Mesothelial cell of epicardium (in vitro differentiated cells): ENCODE measurements around the gene SLC16A10. TPM values are rescaled to one million over a fixed set of nuclear protein-coding genes. Genes with fewer than 3 reads are reported as not detected.
"Not testable (repeated sequence)": the region's sequence is repeated elsewhere in the genome, so short reads cannot be mapped to it uniquely, and the experiment has no call there.

Experiments used
- DNase-seq, 2 experiments: peaks; one replicate each; pipeline ENCODE4 v3.0.0; 2021; ENCODE audit warnings: low spot score in 2 of 2; ENCODE audit not compliant: unreplicated experiment in 2 of 2
- H3K27ac Mint-ChIP-seq: 2 replicates; pipeline ENCODE4 v1.8.0; 2021; ENCODE audit warnings: mixed read lengths
- H3K27me3 Mint-ChIP-seq: 2 replicates; pipeline ENCODE4 v1.8.0; 2021; ENCODE audit warnings: low read depth, mixed read lengths
- H3K36me3 Mint-ChIP-seq: 2 replicates; pipeline ENCODE4 v1.8.0; 2021; ENCODE audit warnings: mixed read lengths
- H3K4me1 Mint-ChIP-seq: 2 replicates; pipeline ENCODE4 v1.8.0; 2021; ENCODE audit warnings: mixed read lengths
- H3K4me3 Mint-ChIP-seq: 2 replicates; pipeline ENCODE4 v1.8.0; 2021; ENCODE audit warnings: mild to moderate bottlenecking, moderate library complexity, mixed read lengths
- H3K9me3 Mint-ChIP-seq: 2 replicates; pipeline ENCODE4 v1.8.0; 2021; ENCODE audit warnings: mixed read lengths
- CTCF ChIP-seq: fragments of 200-600 bp; sonication (generic); IDR thresholded peaks from one replicate; pipeline ENCODE4 v1.5.0; 2021; ENCODE audit warnings: antibody characterized with exemption; ENCODE audit not compliant: unreplicated experiment
- total RNA-seq: library from RNA; stranded (reverse); gene quantifications from 3 replicates; pipeline ENCODE4 v1.2.1, GENCODE V29; 2021

Gene SLC16A10
- total RNA-seq, 1 donor from 2014 or later = 18.0 TPM

- TF ChIP-seq CTCF = no peak
- Mint-ChIP-seq H3K27ac (no peak overlapping the region), H3K4me3 (no peak overlapping the region), H3K27me3 (no peaks in the 10 kb centered on the region), H3K4me1 (no peaks in the 10 kb centered on the region), H3K9me3 (peaks cover 7% of the 10 kb centered on the region), H3K36me3 (peaks cover 22% of the 10 kb centered on the region)
- no peak for DNase-seq
Observed at GRCh38 chr6:111184827-111185532, 97.7 kb downstream of the SLC16A10 start.

- Mint-ChIP-seq H3K27ac (no peak overlapping the region), H3K4me3 (no peak overlapping the region), H3K27me3 (no peaks in the 10 kb centered on the region), H3K9me3 (peaks cover 10% of the 10 kb centered on the region), H3K4me1 (no peaks in the 10 kb centered on the region), H3K36me3 (peaks cover 26% of the 10 kb centered on the region)
- no peak for DNase-seq
- no peak for TF ChIP-seq CTCF
Observed at GRCh38 chr6:111185954-111186353, 98.7 kb downstream of the SLC16A10 start.

- TF ChIP-seq CTCF = no peak
Observed at GRCh38 chr6:111187874-111188273, 100.6 kb downstream of the SLC16A10 start.

GRCh38 chr6:111189666-111190210 is 102.4 kb downstream of the SLC16A10 start:
- H3K4me3 Mint-ChIP-seq, DNase-seq, H3K4me1 Mint-ChIP-seq, H3K27ac Mint-ChIP-seq, H3K27me3 Mint-ChIP-seq: not testable (repeated sequence)
- Mint-ChIP-seq H3K9me3 (peaks cover 19% of the 10 kb centered on the region), H3K36me3 (peaks cover 22% of the 10 kb centered on the region)

More at GRCh38 chr6:111187874-111188273, 100.6 kb downstream of the SLC16A10 start:
- no peaks in the 10 kb centered on the region for H3K27me3 Mint-ChIP-seq
- no peak for DNase-seq
- no peak overlapping the region for H3K27ac Mint-ChIP-seq
- H3K36me3 Mint-ChIP-seq = peaks cover 25% of the 10 kb centered on the region
- H3K4me3 Mint-ChIP-seq = no peak overlapping the region
- peaks cover 19% of the 10 kb centered on the region for H3K9me3 Mint-ChIP-seq
- H3K4me1 Mint-ChIP-seq = no peaks in the 10 kb centered on the region

GRCh38 chr6:111190637-111191036 is 103.3 kb downstream of the SLC16A10 start:
- Mint-ChIP-seq H3K4me3 (no peak overlapping the region), H3K27ac (no peak overlapping the region), H3K4me1 (no peaks in the 10 kb centered on the region), H3K36me3 (peaks cover 22% of the 10 kb centered on the region), H3K27me3 (no peaks in the 10 kb centered on the region), H3K9me3 (peaks cover 19% of the 10 kb centered on the region)
- DNase-seq = no peak
- no peak for TF ChIP-seq CTCF

- Mint-ChIP-seq H3K36me3 (peaks cover 22% of the 10 kb centered on the region), H3K9me3 (peaks cover 19% of the 10 kb centered on the region)
- H3K4me1 Mint-ChIP-seq, H3K27me3 Mint-ChIP-seq, H3K27ac Mint-ChIP-seq, DNase-seq, H3K4me3 Mint-ChIP-seq: not testable (repeated sequence)
Observed at GRCh38 chr6:111191136-111191535, 103.8 kb downstream of the SLC16A10 start.
